COR-L47 (cell line): ENCODE data around the gene PMEPA1.

Source experiments
- DNase-seq: peaks from one replicate; lab custom pipeline; 2025; lab: John Stamatoyannopoulos, UW

The PMEPA1 gene

GRCh38 chr20:57693002-57693582 lies 16.7 kb downstream of the PMEPA1 start:
- DNase-seq: no peak

GRCh38 chr20:57692393-57692792 lies 17.4 kb downstream of the PMEPA1 start:
- no peak for DNase-seq

DNA sequence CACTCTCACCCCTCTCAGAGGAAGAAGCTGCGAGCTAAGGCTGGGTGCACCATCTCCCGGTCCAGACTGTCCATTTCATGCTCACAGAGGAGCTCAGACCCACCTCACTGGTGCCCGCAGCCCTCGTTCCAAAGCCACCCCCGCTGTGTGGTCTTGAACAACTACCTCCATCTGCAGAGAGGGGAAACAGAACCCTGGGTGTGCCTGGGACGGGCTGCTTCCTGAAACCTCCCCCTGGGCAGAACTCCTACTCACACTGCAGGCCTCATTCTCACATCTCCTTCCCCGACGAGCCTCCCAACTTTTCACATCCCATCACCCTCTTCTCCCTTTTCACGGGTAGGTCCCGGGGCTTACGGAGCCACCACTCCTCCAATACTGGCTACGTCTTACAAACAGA lies 18.1 kb downstream of the PMEPA1 start:
- no peak for DNase-seq

DNA sequence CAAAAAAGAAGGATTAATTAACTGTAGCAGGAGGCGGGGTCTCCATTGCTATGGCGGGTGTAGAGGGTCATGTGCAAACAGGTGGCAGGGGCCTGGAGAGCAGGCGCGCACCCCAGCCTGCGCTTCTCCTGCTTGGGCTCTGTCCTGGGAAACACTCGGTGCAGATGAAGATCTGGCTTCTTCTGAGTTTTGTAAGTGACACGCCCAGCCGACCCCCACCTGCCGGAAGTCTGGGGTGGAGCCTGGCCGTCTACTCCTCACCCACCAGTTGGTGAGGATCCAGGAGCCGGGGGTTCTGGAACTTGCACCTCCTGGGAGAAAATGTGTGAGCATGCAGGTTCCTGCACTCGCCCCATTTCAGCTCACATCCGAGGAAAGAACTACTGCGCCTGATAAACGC lies 19.3 kb downstream of the PMEPA1 start:
- DNase-seq: no peak

DNA sequence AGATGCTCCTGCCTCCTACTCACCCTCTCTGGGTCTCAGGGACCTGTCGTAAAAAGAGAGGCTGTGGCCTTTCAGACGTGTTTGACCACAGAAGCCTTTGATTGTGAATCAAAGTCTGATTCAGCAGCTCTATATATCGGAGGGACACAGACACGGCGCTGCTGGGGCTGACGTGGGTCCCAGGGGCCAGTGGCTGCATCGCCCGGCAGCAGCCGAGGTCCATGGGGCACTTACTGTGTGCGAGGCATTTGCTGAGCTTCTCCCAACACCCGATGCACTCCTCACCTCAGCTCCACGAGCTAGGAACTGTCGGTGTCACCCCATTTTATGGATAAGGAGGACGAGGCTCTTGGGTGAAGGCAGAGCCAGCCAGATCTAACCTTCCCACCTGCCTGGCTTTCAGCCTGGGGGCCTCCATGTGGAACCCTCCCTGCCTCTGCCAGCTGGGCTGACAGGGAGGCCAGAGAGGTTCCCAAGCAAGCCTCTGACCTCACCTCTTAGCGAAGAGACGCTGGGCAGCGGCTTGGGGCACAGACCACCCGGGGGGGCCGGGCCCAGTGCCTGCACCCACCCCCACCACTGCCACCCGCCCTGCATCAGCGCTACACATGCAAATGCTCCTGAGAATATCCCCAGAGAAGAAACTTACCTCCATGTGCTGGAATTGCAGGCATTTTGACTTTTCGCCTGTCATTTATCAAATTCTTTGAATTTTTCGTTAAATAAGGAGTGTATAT lies 19.9 kb downstream of the PMEPA1 start:
- no peak for DNase-seq

GRCh38 chr20:57688864-57689263 lies 21.0 kb downstream of the PMEPA1 start:
- no peak for DNase-seq

DNA sequence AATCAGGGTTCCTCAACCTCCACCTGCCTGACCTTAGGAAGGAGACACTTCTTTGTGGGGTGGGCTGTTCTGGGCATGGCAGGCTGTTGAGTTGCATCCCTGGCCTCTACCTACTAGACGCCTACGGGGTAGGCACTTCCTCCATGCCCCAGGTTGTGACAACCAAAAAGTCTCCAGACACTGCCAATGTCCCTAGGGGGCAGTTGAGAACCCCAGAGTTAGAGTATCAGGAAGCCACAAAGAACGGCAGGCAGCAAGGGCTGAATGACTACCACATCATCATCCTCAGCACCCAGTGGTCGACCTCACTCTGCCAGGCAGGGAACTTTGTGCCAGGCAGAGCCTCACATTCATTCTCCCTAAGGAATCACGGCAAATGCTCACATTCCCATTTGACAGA lies 21.5 kb downstream of the PMEPA1 start:
- DNase-seq: no peak

DNA sequence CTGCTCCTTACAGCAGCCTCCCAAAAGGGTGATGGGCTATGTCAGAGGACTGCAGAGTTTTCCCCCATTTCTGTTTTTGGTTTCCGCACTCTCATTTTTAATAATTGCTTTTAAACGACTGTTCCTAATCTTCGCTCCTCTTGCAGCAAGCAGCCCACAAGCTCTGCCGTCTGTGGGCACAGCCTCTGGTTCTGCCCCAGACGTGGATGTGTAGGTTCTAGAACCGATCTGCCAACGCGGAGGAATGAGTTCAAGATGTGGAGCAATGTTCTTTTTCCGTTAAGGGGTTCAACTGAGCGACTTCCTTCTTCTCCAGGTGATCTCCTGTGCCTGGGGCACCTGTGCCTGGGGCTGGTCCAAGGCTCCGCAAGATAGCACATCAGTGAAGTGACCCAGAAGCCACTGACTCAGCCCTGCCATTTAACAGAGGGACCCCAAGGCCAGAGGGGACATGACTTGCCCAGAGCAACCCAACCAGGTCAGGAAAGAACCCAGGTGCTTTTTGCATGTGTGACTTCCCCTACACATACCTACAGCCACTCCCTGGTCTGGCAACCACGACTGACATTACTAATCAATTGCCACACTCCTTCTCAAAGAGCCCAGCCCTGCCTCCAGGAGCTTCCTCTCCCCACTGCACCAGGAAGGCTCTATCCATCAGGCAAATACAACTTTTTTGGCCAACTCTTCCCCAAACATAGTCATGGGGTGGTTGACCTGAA lies 22.7 kb downstream of the PMEPA1 start:
- DNase-seq: no peak

DNA sequence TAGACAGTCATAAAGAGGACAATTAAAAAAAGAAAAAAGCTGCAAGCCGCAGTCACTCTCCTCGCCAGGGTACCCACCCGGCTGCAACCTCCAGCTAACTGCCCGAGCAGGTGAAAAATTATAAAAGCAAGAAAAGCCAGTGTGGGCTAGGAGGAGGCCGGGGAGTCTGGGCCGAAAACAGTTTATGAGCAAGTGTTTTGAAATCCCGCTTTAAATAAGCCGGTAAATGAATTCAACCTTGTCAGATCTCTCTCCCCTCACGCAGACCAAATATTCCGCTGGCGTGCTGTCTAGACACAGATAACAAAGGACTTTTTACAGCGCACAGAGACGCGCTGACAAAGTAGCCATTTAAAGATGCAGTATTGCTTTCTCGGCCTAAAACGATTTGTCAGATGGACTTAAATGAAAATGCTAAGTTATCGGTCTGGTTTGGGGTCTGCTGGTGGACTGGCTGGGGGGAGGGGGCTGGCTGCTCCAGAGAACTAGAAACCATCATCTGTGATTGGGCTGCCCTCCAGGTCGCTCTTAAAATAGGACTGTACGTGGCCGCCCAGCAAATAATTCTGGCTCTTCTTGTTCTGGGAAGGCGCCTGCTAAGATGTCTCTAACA lies 24.6 kb downstream of the PMEPA1 start:
- no peak for DNase-seq

GRCh38 chr20:57684808-57685140 lies 25.0 kb downstream of the PMEPA1 start:
- no peak for DNase-seq

- DNase-seq: no peak
Observed at GRCh38 chr20:57683881-57684807, 25.7 kb downstream of the PMEPA1 start.

GRCh38 chr20:57683287-57683686 lies 26.5 kb downstream of the PMEPA1 start:
- DNase-seq: no peak

- no peak for DNase-seq
Observed at GRCh38 chr20:57682184-57683101, 27.4 kb downstream of the PMEPA1 start.

- no peak for DNase-seq
Observed at GRCh38 chr20:57680934-57681914, 28.6 kb downstream of the PMEPA1 start.

- no peak for DNase-seq
Observed at GRCh38 chr20:57680131-57680716, 29.6 kb downstream of the PMEPA1 start.

GRCh38 chr20:57679113-57679512 lies 30.7 kb downstream of the PMEPA1 start:
- DNase-seq: no peak

- DNase-seq: no peak
Observed at GRCh38 chr20:57678340-57678739, 31.5 kb downstream of the PMEPA1 start.

DNA sequence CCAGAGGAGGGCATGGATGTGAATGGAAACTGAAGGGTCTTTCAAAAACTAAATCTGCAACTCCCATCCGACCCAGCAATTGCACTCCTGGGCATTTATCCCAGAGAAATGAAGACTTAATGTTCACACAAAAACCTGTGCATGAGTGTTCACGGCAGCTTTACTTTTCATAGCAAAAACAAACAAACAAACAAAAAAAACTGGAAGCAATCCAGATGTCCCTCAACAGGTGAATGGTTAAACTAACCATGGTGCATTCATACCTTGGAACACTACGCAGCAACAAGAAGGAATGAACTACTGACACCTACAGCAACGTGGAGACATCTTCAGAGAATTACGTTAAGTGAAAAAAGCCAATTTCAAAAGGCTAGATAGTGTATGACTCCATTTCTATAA lies 32.2 kb downstream of the PMEPA1 start:
- DNase-seq: no peak
